ENCODE results near the gene ARHGAP42. TPM values are rescaled to one million over a fixed set of nuclear protein-coding genes. Genes with fewer than 3 reads are reported as not detected.

Gene ARHGAP42
- total RNA-seq, 1 experiment from 2014 or later: 39.1 TPM

DNA sequence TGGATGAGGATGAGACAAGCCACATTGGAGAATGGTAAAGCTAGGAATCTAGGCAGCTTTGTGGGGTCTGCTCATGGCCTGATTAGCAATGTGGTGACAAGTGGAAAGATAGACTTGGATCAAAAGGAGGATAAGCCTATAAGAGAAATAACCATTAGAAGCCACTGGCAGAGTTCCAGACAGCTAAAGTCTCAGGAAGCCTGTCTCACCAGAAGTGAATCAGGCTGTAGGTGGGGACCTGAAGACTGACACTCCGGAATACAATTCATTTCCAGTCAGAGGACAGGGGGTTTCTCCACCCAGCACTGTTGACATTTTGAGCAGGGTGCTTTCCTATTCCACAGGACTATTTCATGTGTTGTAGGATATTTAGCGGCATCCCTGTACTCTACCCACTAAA lies 129.7 kb downstream of the ARHGAP42 start:
- Histone ChIP-seq H3K27me3 (ENCODE audit: insufficient read depth, low read length) (no peaks in the 10 kb centered on the region), H3K9me3 (ENCODE audit: control insufficient read depth, low read depth, low read length) (no peaks in the 10 kb centered on the region), H3K4me2 (ENCODE audit: insufficient read depth, insufficient read length, low read length) (no peak overlapping the region), H2BK12ac (ENCODE audit: insufficient read length, low read depth, low read length) (no peak overlapping the region), H4K20me1 (ENCODE audit: control insufficient read depth, insufficient read depth, insufficient read length) (no peaks in the 10 kb centered on the region), H2BK120ac (ENCODE audit: low read depth, low read length, poor library complexity, severe bottlenecking) (no peak overlapping the region), H3K14ac (ENCODE audit: insufficient read depth, low read length) (no peak overlapping the region), H2BK5ac (ENCODE audit: insufficient read length, low read length) (no peak overlapping the region), H3K27ac (ENCODE audit: insufficient read length, low read depth, low read length) (no peak overlapping the region), H2AFZ (ENCODE audit: low read length) (no peak overlapping the region), H3K9ac (ENCODE audit: extremely low read depth, insufficient read length, low read length) (no peak overlapping the region), H3T11ph (ENCODE audit: low read length) (no peak overlapping the region), H4K5ac (ENCODE audit: insufficient read length, low read depth, low read length) (no peak overlapping the region), H3K56ac (ENCODE audit: insufficient read length, low read depth, low read length) (no peak overlapping the region), H4K91ac (ENCODE audit: insufficient read length, low read depth, low read length) (no peak overlapping the region), H3K18ac (ENCODE audit: insufficient read length, low read depth, low read length) (no peak overlapping the region), H3K4ac (ENCODE audit: low read depth, low read length) (no peak overlapping the region), H2BK15ac (ENCODE audit: low read depth, low read length) (no peak overlapping the region), H3K4me1 (ENCODE audit: insufficient read depth, low read length) (peaks cover 9% of the 10 kb centered on the region; the same call in 1 of the 2 replicates), H3K23ac (ENCODE audit: insufficient read length, low read depth, low read length) (no peak overlapping the region), H3K79me2 (ENCODE audit: insufficient read depth, low read length) (peaks cover 1% of the 10 kb centered on the region; the same call in 1 of the 2 replicates), H3K23me2 (ENCODE audit: insufficient read length, low read depth, low read length, poor library complexity, severe bottlenecking) (no peaks in the 10 kb centered on the region), H3K79me1 (ENCODE audit: insufficient read depth, low read depth, low read length, poor library complexity, severe bottlenecking) (no peaks in the 10 kb centered on the region), H2AK5ac (ENCODE audit: insufficient read length, low read length) (no peak overlapping the region), H4K8ac (replicated peaks; ENCODE audit: insufficient read length, low read depth, low read length) (no peak overlapping the region), H2BK20ac (ENCODE audit: low read depth, low read length, poor library complexity, severe bottlenecking) (no peak overlapping the region)
- TF ChIP-seq, protein P1, sequence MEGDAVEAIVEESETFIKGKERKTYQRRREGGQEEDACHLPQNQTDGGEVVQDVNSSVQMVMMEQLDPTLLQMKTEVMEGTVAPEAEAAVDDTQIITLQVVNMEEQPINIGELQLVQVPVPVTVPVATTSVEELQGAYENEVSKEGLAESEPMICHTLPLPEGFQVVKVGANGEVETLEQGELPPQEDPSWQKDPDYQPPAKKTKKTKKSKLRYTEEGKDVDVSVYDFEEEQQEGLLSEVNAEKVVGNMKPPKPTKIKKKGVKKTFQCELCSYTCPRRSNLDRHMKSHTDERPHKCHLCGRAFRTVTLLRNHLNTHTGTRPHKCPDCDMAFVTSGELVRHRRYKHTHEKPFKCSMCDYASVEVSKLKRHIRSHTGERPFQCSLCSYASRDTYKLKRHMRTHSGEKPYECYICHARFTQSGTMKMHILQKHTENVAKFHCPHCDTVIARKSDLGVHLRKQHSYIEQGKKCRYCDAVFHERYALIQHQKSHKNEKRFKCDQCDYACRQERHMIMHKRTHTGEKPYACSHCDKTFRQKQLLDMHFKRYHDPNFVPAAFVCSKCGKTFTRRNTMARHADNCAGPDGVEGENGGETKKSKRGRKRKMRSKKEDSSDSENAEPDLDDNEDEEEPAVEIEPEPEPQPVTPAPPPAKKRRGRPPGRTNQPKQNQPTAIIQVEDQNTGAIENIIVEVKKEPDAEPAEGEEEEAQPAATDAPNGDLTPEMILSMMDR (conservative IDR thresholded peaks at IDR 0.05): no peak
- DNase-seq: no peak
- no peaks in the 10 kb centered on the region for H3K27me3 Mint-ChIP-seq (ENCODE audit: low read depth)
- peaks cover 3 to 5% (median 4%) of the 10 kb centered on the region in 3 experiments; a peak in 6 of 7 replicates for H3K36me3 Mint-ChIP-seq (ENCODE audit: insufficient read depth in 1 of 3, low read depth in 3 of 3)
- WGBS (ENCODE audit: extremely low coverage, insufficient read length, low lambda C conversion rate): no CpG with 5 or more reads among the region's 2 CpGs
- no peaks in the 10 kb centered on the region; a peak in 2 of 5 replicates for H3K9me3 Mint-ChIP-seq
- H3K4me1 Mint-ChIP-seq: peaks cover 28 to 39% of the 10 kb centered on the region in 2 experiments
- no peak overlapping the region for H3K27ac Mint-ChIP-seq
- H3K4me3 Mint-ChIP-seq: no peak overlapping the region

All from H9 (cell line).